Middle frontal gyrus (tissue), 1 donor: ENCODE results near the gene TRMO.

ENCODE experiments used
- DNase-seq: peaks from one replicate; pipeline ENCODE4 v3.0.0-alpha.2; 2015; ENCODE audit warnings: low spot score; ENCODE audit errors: extremely low spot score

The TRMO gene

GRCh38 chr9:97940233-97940632, 17.9 kb upstream of the TRMO start:
- DNase-seq, result no peak

GRCh38 chr9:97938081-97938644, 15.9 kb upstream of the TRMO start, which contains the start of gene HEMGN:
Gene HEMGN (minus strand): TSS chr9:97938172. CDS start chr9:97938136, 36 bp downstream.
- DNase-seq, result no peak

- no peak for DNase-seq
These were observed 14.7 kb upstream of the TRMO start for GRCh38 chr9:97936998-97937397.

GRCh38 chr9:97935276-97935675, 13.0 kb upstream of the TRMO start:
- DNase-seq, result no peak

GRCh38 chr9:97934321-97935115, 12.2 kb upstream of the TRMO start:
- no peak for DNase-seq

GRCh38 chr9:97933297-97933998, 11.1 kb upstream of the TRMO start:
- no peak for DNase-seq

GRCh38 chr9:97930972-97931371, 8.7 kb upstream of the TRMO start:
- DNase-seq, result no peak

GRCh38 chr9:97928986-97929604, 6.8 kb upstream of the TRMO start:
- DNase-seq, result no peak

GRCh38 chr9:97925497-97926334, 3.4 kb upstream of the TRMO start:
- DNase-seq, result no peak

- no peak for DNase-seq
These were observed 2.1 kb upstream of the TRMO start for GRCh38 chr9:97924386-97924785.

GRCh38 chr9:97923529-97924108, 1.3 kb upstream of the TRMO start:
- peak; percentile 80 for DNase-seq

GRCh38 chr9:97919217-97919813, 3.0 kb downstream of the TRMO start:
- no peak for DNase-seq

- DNase-seq, result no peak
These were observed 3.7 kb downstream of the TRMO start for GRCh38 chr9:97918611-97919010.

- no peak for DNase-seq
These were observed 10.3 kb downstream of the TRMO start for GRCh38 chr9:97911970-97912369.

- DNase-seq, result no peak
These were observed 10.8 kb downstream of the TRMO start for GRCh38 chr9:97911528-97911927.

GRCh38 chr9:97910357-97910756, 11.9 kb downstream of the TRMO start:
- DNase-seq, result no peak

- DNase-seq, result no peak
These were observed 13.6 kb downstream of the TRMO start for GRCh38 chr9:97908705-97909104.

GRCh38 chr9:97907632-97908031, 14.7 kb downstream of the TRMO start:
- no peak for DNase-seq

GRCh38 chr9:97907046-97907445, 15.3 kb downstream of the TRMO start:
- no peak for DNase-seq

GRCh38 chr9:97906236-97906831, 16.0 kb downstream of the TRMO start:
- DNase-seq, result no peak
